ENCODE measurements around the gene RAB2B. TPM values are rescaled to one million over a fixed set of nuclear protein-coding genes. Genes with fewer than 3 reads are reported as not detected.
A peak's percentile ranks its signal among the peaks of the same experiment; 100 is the strongest.

The RAB2B gene
- total RNA-seq, 1 donor from 2014 or later: 54.2 TPM

DNA sequence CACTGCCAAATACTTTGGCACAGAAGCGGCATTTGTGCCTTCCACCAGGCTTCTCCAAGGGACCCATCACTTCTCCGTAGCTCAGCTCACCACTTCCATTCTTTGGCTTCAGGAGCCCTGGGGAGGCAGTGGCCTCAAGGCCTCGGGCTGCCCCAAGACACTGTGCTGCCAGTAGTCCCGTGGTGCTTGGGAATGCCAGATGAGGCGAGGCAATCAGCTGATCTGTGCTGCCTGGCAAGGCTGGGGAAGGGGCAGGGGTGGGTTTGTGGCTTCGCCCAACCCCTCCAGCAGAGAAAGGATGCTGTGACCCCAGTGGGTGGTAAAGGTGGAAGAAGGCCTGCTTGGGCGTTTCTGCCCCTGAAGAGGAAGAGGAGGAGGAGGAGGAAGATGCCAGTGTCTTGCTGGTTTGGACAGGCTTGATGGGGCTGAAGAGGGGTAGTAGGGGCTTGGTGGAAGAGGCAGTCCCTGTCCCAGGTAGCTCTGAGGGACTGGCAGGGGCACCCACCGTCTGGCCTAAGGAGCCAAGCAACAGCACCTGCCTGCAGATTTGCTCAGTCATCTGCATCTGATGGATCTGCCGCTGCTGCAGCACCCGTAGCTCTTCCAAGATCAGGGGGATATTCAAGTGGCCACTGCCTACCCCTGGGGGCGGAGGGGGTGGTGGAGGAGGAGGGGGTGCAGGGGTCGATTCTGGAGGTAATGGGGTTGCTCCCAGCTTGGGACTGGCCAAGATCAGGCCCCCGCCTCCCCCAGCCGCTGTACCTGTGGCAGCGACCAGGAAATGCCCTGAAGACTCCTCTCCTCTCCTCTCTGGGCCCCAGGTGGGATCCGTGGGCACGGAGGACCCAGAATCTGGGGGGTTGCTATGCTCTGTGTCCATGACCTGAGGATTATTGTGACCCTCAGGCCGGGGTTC is 48.1 kb upstream of the RAB2B start:
- TF ChIP-seq, protein P1, sequence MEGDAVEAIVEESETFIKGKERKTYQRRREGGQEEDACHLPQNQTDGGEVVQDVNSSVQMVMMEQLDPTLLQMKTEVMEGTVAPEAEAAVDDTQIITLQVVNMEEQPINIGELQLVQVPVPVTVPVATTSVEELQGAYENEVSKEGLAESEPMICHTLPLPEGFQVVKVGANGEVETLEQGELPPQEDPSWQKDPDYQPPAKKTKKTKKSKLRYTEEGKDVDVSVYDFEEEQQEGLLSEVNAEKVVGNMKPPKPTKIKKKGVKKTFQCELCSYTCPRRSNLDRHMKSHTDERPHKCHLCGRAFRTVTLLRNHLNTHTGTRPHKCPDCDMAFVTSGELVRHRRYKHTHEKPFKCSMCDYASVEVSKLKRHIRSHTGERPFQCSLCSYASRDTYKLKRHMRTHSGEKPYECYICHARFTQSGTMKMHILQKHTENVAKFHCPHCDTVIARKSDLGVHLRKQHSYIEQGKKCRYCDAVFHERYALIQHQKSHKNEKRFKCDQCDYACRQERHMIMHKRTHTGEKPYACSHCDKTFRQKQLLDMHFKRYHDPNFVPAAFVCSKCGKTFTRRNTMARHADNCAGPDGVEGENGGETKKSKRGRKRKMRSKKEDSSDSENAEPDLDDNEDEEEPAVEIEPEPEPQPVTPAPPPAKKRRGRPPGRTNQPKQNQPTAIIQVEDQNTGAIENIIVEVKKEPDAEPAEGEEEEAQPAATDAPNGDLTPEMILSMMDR (IDR thresholded peaks at IDR 0.05): no peak
- TF ChIP-seq EZH2 (IDR thresholded peaks at IDR 0.05) (no peak), EZH2phosphoT487 (IDR thresholded peaks at IDR 0.05) (no peak)
- Mint-ChIP-seq H3K9me3 (peaks cover 3% of the 10 kb centered on the region), H3K4me1 (peaks cover 76% of the 10 kb centered on the region), H3K4me3 (peak overlapping the region; percentile 96), H3K27ac (peak overlapping the region; percentile 99), H3K36me3 (peaks cover 49% of the 10 kb centered on the region), H3K27me3 (ENCODE audit: insufficient read depth, low read depth) (peaks cover 17% of the 10 kb centered on the region)
- H3K27me3 ChIP-seq: no peaks in the 10 kb centered on the region
- peaks cover 73% of the 10 kb centered on the region for H3K4me1 ChIP-seq
- peaks cover 93% of the 10 kb centered on the region for H4K20me1 ChIP-seq (ENCODE audit: low read depth)
- H3F3A ChIP-seq (ENCODE audit: low read depth): peaks cover 88% of the 10 kb centered on the region
- no peak overlapping the region for H3K9ac ChIP-seq
- peaks cover 28% of the 10 kb centered on the region for H3K36me3 ChIP-seq
- H3K4me3 ChIP-seq: peak overlapping the region; percentile 74
- DNase-seq (ENCODE audit: low spot score): no peak
- peaks cover 89% of the 10 kb centered on the region for H3K79me2 ChIP-seq (ENCODE audit: low read depth)
- no peak overlapping the region for H2AFZ ChIP-seq (replicated peaks)
- peak overlapping the region; percentile 92 for H3K4me2 ChIP-seq
- H3K9me3 ChIP-seq (ENCODE audit: low read depth): no peaks in the 10 kb centered on the region
- H3K27ac ChIP-seq: peak overlapping the region; percentile 100

GRCh38 chr14:21523203-21523602 is 46.4 kb upstream of the RAB2B start:
- no peak for DNase-seq (ENCODE audit: low spot score)
- Histone ChIP-seq H3K9me3 (ENCODE audit: low read depth) (no peaks in the 10 kb centered on the region), H3K27me3 (no peaks in the 10 kb centered on the region), H4K20me1 (ENCODE audit: low read depth) (peaks cover 93% of the 10 kb centered on the region), H3K27ac (peak overlapping the region; percentile 76), H3K79me2 (ENCODE audit: low read depth) (peaks cover 81% of the 10 kb centered on the region), H3K36me3 (peaks cover 26% of the 10 kb centered on the region), H2AFZ (replicated peaks) (no peak overlapping the region), H3K9ac (no peak overlapping the region), H3K4me2 (peak overlapping the region; percentile 92), H3F3A (ENCODE audit: low read depth) (peaks cover 88% of the 10 kb centered on the region), H3K4me3 (peak overlapping the region; percentile 23), H3K4me1 (peaks cover 75% of the 10 kb centered on the region)
- Mint-ChIP-seq H3K27me3 (ENCODE audit: insufficient read depth, low read depth) (peaks cover 12% of the 10 kb centered on the region), H3K36me3 (peaks cover 49% of the 10 kb centered on the region), H3K4me1 (peaks cover 69% of the 10 kb centered on the region), H3K4me3 (peak overlapping the region; percentile 30), H3K9me3 (peaks cover 3% of the 10 kb centered on the region), H3K27ac (no peak overlapping the region)
- TF ChIP-seq, protein P1 (IDR thresholded peaks at IDR 0.05): no peak
- TF ChIP-seq EZH2 (IDR thresholded peaks at IDR 0.05) (no peak), EZH2phosphoT487 (IDR thresholded peaks at IDR 0.05) (no peak)

DNA sequence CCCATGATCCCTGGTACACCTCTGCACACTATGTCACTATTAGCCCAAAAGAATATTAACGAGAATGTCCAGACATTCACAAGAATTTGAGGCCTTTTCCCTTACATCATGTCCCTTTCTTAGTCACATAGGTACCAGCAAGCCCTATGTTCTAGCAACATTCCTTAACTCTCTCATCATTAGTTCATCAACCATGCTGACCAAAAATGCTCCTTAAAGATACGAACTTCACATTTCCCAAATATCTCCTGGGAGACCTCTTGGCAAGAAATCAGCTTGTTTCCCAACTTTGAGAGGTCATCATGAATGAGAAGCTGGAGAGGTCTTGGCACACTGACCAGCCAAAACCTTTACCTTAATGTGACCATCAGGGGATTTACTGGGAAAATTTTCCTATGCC is 44.7 kb upstream of the RAB2B start:
- Mint-ChIP-seq H3K4me3 (peak overlapping the region; percentile 52), H3K27ac (no peak overlapping the region), H3K27me3 (ENCODE audit: insufficient read depth, low read depth) (peaks cover 12% of the 10 kb centered on the region), H3K4me1 (peaks cover 52% of the 10 kb centered on the region), H3K36me3 (peaks cover 49% of the 10 kb centered on the region), H3K9me3 (peaks cover 3% of the 10 kb centered on the region)
- Histone ChIP-seq H3K36me3 (peaks cover 23% of the 10 kb centered on the region), H3K27me3 (no peaks in the 10 kb centered on the region), H3K4me3 (peak overlapping the region; percentile 23), H3K27ac (peak overlapping the region; percentile 76), H3K9ac (no peak overlapping the region), H4K20me1 (ENCODE audit: low read depth) (peaks cover 78% of the 10 kb centered on the region), H2AFZ (replicated peaks) (no peak overlapping the region), H3K4me1 (peaks cover 73% of the 10 kb centered on the region), H3K79me2 (ENCODE audit: low read depth) (peaks cover 70% of the 10 kb centered on the region), H3F3A (ENCODE audit: low read depth) (peaks cover 86% of the 10 kb centered on the region), H3K9me3 (ENCODE audit: low read depth) (no peaks in the 10 kb centered on the region), H3K4me2 (peak overlapping the region; percentile 92)
- DNase-seq (ENCODE audit: low spot score): no peak
- no peak for TF ChIP-seq EZH2 (IDR thresholded peaks at IDR 0.05)
- no peak for TF ChIP-seq EZH2phosphoT487 (IDR thresholded peaks at IDR 0.05)
- TF ChIP-seq, protein P1 (IDR thresholded peaks at IDR 0.05): no peak

All from neural progenitor cell (in vitro differentiated cells).